ENCODE results near the gene TTC27. TPM values are rescaled to one million over a fixed set of nuclear protein-coding genes. Genes with fewer than 3 reads are reported as not detected.
"Not testable (repeated sequence)": the region's sequence is repeated elsewhere in the genome, so short reads cannot be mapped to it uniquely, and the experiment has no call there.

Gene TTC27
- polyA plus RNA-seq, 3 donors, result 26.7 to 28.7 (median 27.2) TPM

GRCh38 chr2:32718752-32719151 lies 90.9 kb downstream of the TTC27 start:
- no peak for DNase-seq (ENCODE audit: low read depth in 3 of 3, low spot score in 2 of 3)

- no peak for DNase-seq (ENCODE audit: low read depth in 3 of 3, low spot score in 2 of 3)
Observed at GRCh38 chr2:32719430-32719829, 91.6 kb downstream of the TTC27 start.

GRCh38 chr2:32719933-32720716 lies 92.3 kb downstream of the TTC27 start:
- no peak for DNase-seq (ENCODE audit: low read depth in 3 of 3, low spot score in 2 of 3)

- no peak for DNase-seq (ENCODE audit: low read depth in 3 of 3, low spot score in 2 of 3)
Observed at GRCh38 chr2:32720771-32721170, 92.9 kb downstream of the TTC27 start.

- no peak for DNase-seq (ENCODE audit: low read depth in 3 of 3, low spot score in 2 of 3)
Observed at GRCh38 chr2:32721376-32721775, 93.5 kb downstream of the TTC27 start.

GRCh38 chr2:32723467-32724079 lies 95.7 kb downstream of the TTC27 start:
- DNase-seq (ENCODE audit: low read depth in 3 of 3, low spot score in 2 of 3), result no peak

GRCh38 chr2:32726678-32727077 lies 98.8 kb downstream of the TTC27 start:
- DNase-seq (ENCODE audit: low read depth in 3 of 3, low spot score in 2 of 3), result not testable (repeated sequence)

GRCh38 chr2:32727157-32727556 lies 99.3 kb downstream of the TTC27 start:
- no peak for DNase-seq (ENCODE audit: low read depth in 3 of 3, low spot score in 2 of 3)

GRCh38 chr2:32730958-32731357 lies 103.1 kb downstream of the TTC27 start:
- not testable (repeated sequence) for DNase-seq (ENCODE audit: low read depth in 3 of 3, low spot score in 2 of 3)

GRCh38 chr2:32732120-32732519 lies 104.3 kb downstream of the TTC27 start:
- DNase-seq (ENCODE audit: low read depth in 3 of 3, low spot score in 2 of 3), result no peak

- DNase-seq (ENCODE audit: low read depth in 3 of 3, low spot score in 2 of 3), result no peak
Observed at GRCh38 chr2:32732912-32733472, 105.1 kb downstream of the TTC27 start.

GRCh38 chr2:32735348-32735747 lies 107.5 kb downstream of the TTC27 start:
- DNase-seq (ENCODE audit: low read depth in 3 of 3, low spot score in 2 of 3), result no peak

GRCh38 chr2:32738939-32739338 lies 111.1 kb downstream of the TTC27 start:
- no peak for DNase-seq (ENCODE audit: low read depth in 3 of 3, low spot score in 2 of 3)

- DNase-seq (ENCODE audit: low read depth in 3 of 3, low spot score in 2 of 3), result no peak
Observed at GRCh38 chr2:32739664-32740063, 111.8 kb downstream of the TTC27 start.

GRCh38 chr2:32741575-32741974 lies 113.7 kb downstream of the TTC27 start:
- no peak for DNase-seq (ENCODE audit: low read depth in 3 of 3, low spot score in 2 of 3)

GRCh38 chr2:32742376-32742775 lies 114.5 kb downstream of the TTC27 start:
- DNase-seq (ENCODE audit: low read depth in 3 of 3, low spot score in 2 of 3), result no peak

GRCh38 chr2:32743480-32744236 lies 115.8 kb downstream of the TTC27 start:
- no peak for DNase-seq (ENCODE audit: low read depth in 3 of 3, low spot score in 2 of 3)

- DNase-seq (ENCODE audit: low read depth in 3 of 3, low spot score in 2 of 3), result no peak
Observed at GRCh38 chr2:32745191-32745590, 117.3 kb downstream of the TTC27 start.

- no peak for DNase-seq (ENCODE audit: low read depth in 3 of 3, low spot score in 2 of 3)
Observed at GRCh38 chr2:32745675-32746074, 117.8 kb downstream of the TTC27 start.

GRCh38 chr2:32746669-32747068 lies 118.8 kb downstream of the TTC27 start:
- DNase-seq (ENCODE audit: low read depth in 3 of 3, low spot score in 2 of 3), result no peak

- no peak for DNase-seq (ENCODE audit: low read depth in 3 of 3, low spot score in 2 of 3)
Observed at GRCh38 chr2:32748158-32748557, 120.3 kb downstream of the TTC27 start.
